Activated gamma-delta T cell (primary cell): ENCODE results near the gene C8A.

Source experiments
- DNase-seq: peaks from one replicate; lab custom pipeline; 2025; lab: John Stamatoyannopoulos, UW

The C8A gene

GRCh38 chr1:56894014-56894413 lies 39.4 kb downstream of the C8A start:
- DNase-seq, result no peak

- no peak for DNase-seq
Observed at GRCh38 chr1:56897150-56898004, 42.8 kb downstream of the C8A start.

- DNase-seq, result no peak
Observed at GRCh38 chr1:56898005-56898373, 43.4 kb downstream of the C8A start.

GRCh38 chr1:56898879-56899278 lies 44.3 kb downstream of the C8A start:
- no peak for DNase-seq

GRCh38 chr1:56901716-56902115 lies 47.1 kb downstream of the C8A start:
- no peak for DNase-seq

GRCh38 chr1:56903778-56904177 lies 49.2 kb downstream of the C8A start:
- no peak for DNase-seq

GRCh38 chr1:56904663-56905397 lies 50.2 kb downstream of the C8A start:
- no peak for DNase-seq

GRCh38 chr1:56905667-56906066 lies 51.1 kb downstream of the C8A start:
- no peak for DNase-seq

- DNase-seq, result no peak
Observed at GRCh38 chr1:56908619-56909221, 54.1 kb downstream of the C8A start.

GRCh38 chr1:56910441-56910985 lies 55.9 kb downstream of the C8A start:
- DNase-seq, result no peak

- DNase-seq, result no peak
Observed at GRCh38 chr1:56911098-56911938, 56.7 kb downstream of the C8A start.

GRCh38 chr1:56912325-56912724 lies 57.7 kb downstream of the C8A start:
- DNase-seq, result no peak

GRCh38 chr1:56915960-56916359 lies 61.4 kb downstream of the C8A start:
- no peak for DNase-seq

- no peak for DNase-seq
Observed at GRCh38 chr1:56916630-56917029, 62.0 kb downstream of the C8A start.

- DNase-seq, result no peak
Observed at GRCh38 chr1:56917356-56917755, 62.8 kb downstream of the C8A start.

- no peak for DNase-seq
Observed at GRCh38 chr1:56920591-56921001, 66.0 kb downstream of the C8A start.

GRCh38 chr1:56921479-56921878 lies 66.9 kb downstream of the C8A start:
- DNase-seq, result no peak

- DNase-seq, result no peak
Observed at GRCh38 chr1:56922070-56922469, 67.5 kb downstream of the C8A start.

GRCh38 chr1:56922507-56922906 lies 67.9 kb downstream of the C8A start:
- no peak for DNase-seq

GRCh38 chr1:56923201-56923600 lies 68.6 kb downstream of the C8A start:
- no peak for DNase-seq

GRCh38 chr1:56924116-56924515 lies 69.5 kb downstream of the C8A start:
- DNase-seq, result no peak

GRCh38 chr1:56925193-56925592 lies 70.6 kb downstream of the C8A start:
- no peak for DNase-seq
